NCI-H69 (cell line): ENCODE results near the gene KISS1.
A peak's percentile ranks its signal among the peaks of the same experiment; 100 is the strongest.

Source experiments
- DNase-seq: peaks from one replicate; lab custom pipeline; 2025; lab: John Stamatoyannopoulos, UW

The KISS1 gene

GRCh38 chr1:204192046-204192445 is 4.2 kb downstream of the KISS1 start:
- DNase-seq: no peak

- no peak for DNase-seq
Observed at GRCh38 chr1:204191456-204191855, 4.8 kb downstream of the KISS1 start.

GRCh38 chr1:204190212-204191211 is 5.8 kb downstream of the KISS1 start:
- DNase-seq: peak; percentile 58

GRCh38 chr1:204188959-204189639 is 7.2 kb downstream of the KISS1 start:
- no peak for DNase-seq

- DNase-seq: no peak
Observed at GRCh38 chr1:204186597-204186996, 9.7 kb downstream of the KISS1 start.

GRCh38 chr1:204181116-204181515 is 15.2 kb downstream of the KISS1 start:
- no peak for DNase-seq

GRCh38 chr1:204180133-204180532 is 16.2 kb downstream of the KISS1 start:
- DNase-seq: peak; percentile 13

GRCh38 chr1:204178487-204179281 is 17.6 kb downstream of the KISS1 start:
- DNase-seq: no peak

GRCh38 chr1:204177133-204177532 is 19.2 kb downstream of the KISS1 start:
- no peak for DNase-seq

GRCh38 chr1:204176049-204176448 is 20.2 kb downstream of the KISS1 start:
- DNase-seq: peak; percentile 41

- no peak for DNase-seq
Observed at GRCh38 chr1:204174958-204175357, 21.3 kb downstream of the KISS1 start.

- no peak for DNase-seq
Observed at GRCh38 chr1:204172404-204173029, 23.8 kb downstream of the KISS1 start.

- DNase-seq: no peak
Observed at GRCh38 chr1:204171751-204172178, 24.5 kb downstream of the KISS1 start.

- DNase-seq: no peak
Observed at GRCh38 chr1:204170494-204171155, 25.7 kb downstream of the KISS1 start.

- no peak for DNase-seq
Observed at GRCh38 chr1:204169858-204170257, 26.4 kb downstream of the KISS1 start.

- no peak for DNase-seq
Observed at GRCh38 chr1:204167730-204168129, 28.6 kb downstream of the KISS1 start.

GRCh38 chr1:204166219-204166618 is 30.1 kb downstream of the KISS1 start, which contains the start of gene REN:
TSS of gene REN (minus strand) at chr1:204166337. CDS start at chr1:204166293, 44 bp downstream.
- DNase-seq: no peak

GRCh38 chr1:204162494-204163074 is 33.7 kb downstream of the KISS1 start:
- peak; percentile 88 for DNase-seq

GRCh38 chr1:204161609-204162493 is 34.4 kb downstream of the KISS1 start:
- no peak for DNase-seq

- DNase-seq: no peak
Observed at GRCh38 chr1:204157962-204158361, 38.3 kb downstream of the KISS1 start.
